Psoas muscle (tissue), 8 donors: ENCODE measurements around the gene DEUP1. TPM values are rescaled to one million over a fixed set of nuclear protein-coding genes. Genes with fewer than 3 reads are reported as not detected.

Experiments
- ATAC-seq, 4 donors: fragments of 200-7000 bp; cut with Tn5 transposase; one replicate each; pipeline ENCODE4 v1.9.1; 2020; ENCODE audit warnings: moderate library complexity in 3 of 4, mild to moderate bottlenecking in 2 of 4
- DNase-seq, 2 donors: peaks; one replicate each; pipeline ENCODE4 v3.0.0-alpha.2; 2020
- H3K27ac ChIP-seq: fragments of 200-600 bp; one replicate; pipeline ENCODE4 v1.8.0; 2022
- H3K27me3 ChIP-seq, 3 donors: fragments of 200-600 bp in 1 of 3; one replicate each; pipeline versions ENCODE4 v1.6.1 to v1.8.0; 2013 to 2022; ENCODE audit warnings: low read length in 2 of 3, mild to moderate bottlenecking in 2 of 3, moderate library complexity in 1 of 3; ENCODE audit not compliant: insufficient read depth in 3 of 3
- H3K36me3 ChIP-seq, 2 donors: fragments of 200-600 bp in 1 of 2; one replicate each; pipeline versions ENCODE4 v1.6.1 to v1.8.0; 2013 to 2022; ENCODE audit warnings: low read depth in 1 of 2, mild to moderate bottlenecking in 1 of 2, moderate library complexity in 1 of 2; ENCODE audit not compliant: insufficient read depth in 1 of 2
- H3K4me1 ChIP-seq: fragments of 200-600 bp; one replicate; pipeline ENCODE4 v1.8.0; 2022
- H3K4me3 ChIP-seq: fragments of 200-600 bp; one replicate; pipeline ENCODE4 v1.8.0; 2022; ENCODE audit warnings: mild to moderate bottlenecking
- H3K9me3 ChIP-seq: fragments of 200-600 bp; one replicate; pipeline ENCODE4 v1.8.0; 2022
- CTCF ChIP-seq: fragments of 200-600 bp; IDR thresholded peaks from one replicate; pipeline ENCODE4 v1.8.0; 2022; ENCODE audit warnings: antibody characterized with exemption
- WGBS, 3 donors: extraction: QIAGEN DNeasy Blood & Tissue Kit; methylation state at CpG; one replicate each; pipeline versions ENCODE4 v1.1.6 to v1.1.7; 2013; 5-methylcytosine and 5-hydroxymethylcytosine counted together
- intact Hi-C, 2 donors: fragments of 100-400 bp; cut with DNase I; formaldehyde crosslinking; loops; one replicate each; pipeline versions ENCODE4 v1.11.0 to v1.14.2; 2022
- long read RNA-seq, 2 donors: library from polyadenylated mRNA; unstranded; transcript quantifications; one replicate each; pipeline ENCODE4 v2.0.0, GENCODE V29; 2021
- polyA plus RNA-seq, 3 donors: library from polyadenylated mRNA; stranded (reverse); fragments of 200-250 nt; gene quantifications; one replicate each; pipeline ENCODE4 v1.2.3, GENCODE V29; 2013
- total RNA-seq, 4 donors: library from RNA; stranded (reverse); fragmentation: NEBNext Ultra II Directional in 2 of 4; extraction: Animal tissue kit (Norgen Biotek cat#: 25700) in 2 of 4; gene quantifications; one replicate each; pipeline versions ENCODE4 v1.2.1 to v1.2.4, GENCODE V29; 2021 to 2023
- donor health status: healthy with polysubstance abuse.
- donor health status: DM: no; HTN: no; CAD: no; lungs with moderate emphysema.
- donor health status: Bipolar disorder and iron deficiency.
- donor health status: healthy.
- donor health status: DM: yes; HTN: yes; CAD: no.
- donor health status: DM: no; HTN: no; CAD: no.
- donor health status: DM: no; HTN: no; CAD: no.
- donor health status: DM: yes; HTN: yes; CAD: no.

Gene DEUP1
- total RNA-seq (not detected), polyA plus RNA-seq (not detected)
- long read RNA-seq, donor 1: 0 reads
- long read RNA-seq, donor 2: 0 reads

- peak within 1 kb of the TSS; percentile 36 for H3K4me3 ChIP-seq
- ATAC-seq (no peak), DNase-seq (peak; percentile 45 to 52)
- 3 to 4% (median 3%) methylated on average over 31 to 72 of the region's 73 CpGs for WGBS, 3 donors
- no peaks in the 10 kb centered on the region for H3K9me3 ChIP-seq
- peaks cover 3 to 41% (median 7%) of the 10 kb centered on the region in 3 donors for H3K27me3 ChIP-seq
- no peaks in the 10 kb centered on the region for H3K4me1 ChIP-seq
- H3K27ac ChIP-seq: no peak within 1 kb of the TSS
- no peaks in the 10 kb centered on the region for H3K36me3 ChIP-seq
- intact Hi-C loops: no loop called here
- TF ChIP-seq CTCF: no peak
These were observed at the start of gene DEUP1 for GRCh38 chr11:93330446-93330984. Gene DEUP1, plus strand, starts transcription at chr11:93330742. Its CDS starts 1,518 bp downstream, at chr11:93332260.

- intact Hi-C loops: no loop called here
- Histone ChIP-seq H3K27me3 (peaks cover 0 to 2% (median 0%) of the 10 kb centered on the region in 3 donors), H3K9me3 (no peaks in the 10 kb centered on the region), H3K27ac (no peak overlapping the region), H3K36me3 (no peaks in the 10 kb centered on the region), H3K4me3 (no peak overlapping the region), H3K4me1 (no peaks in the 10 kb centered on the region)
- ATAC-seq (no peak), DNase-seq (no peak)
- no peak for TF ChIP-seq CTCF
- 36 to 80% (median 62%) methylated on average over 2 of the region's 2 CpGs for WGBS, 3 donors
These were observed 45.1 kb upstream of the DEUP1 start for GRCh38 chr11:93285430-93285829.

- intact Hi-C loops: no loop called here
- Histone ChIP-seq H3K4me3 (no peak overlapping the region), H3K27ac (no peak overlapping the region), H3K27me3 (peaks cover 0 to 2% (median 0%) of the 10 kb centered on the region in 3 donors), H3K9me3 (no peaks in the 10 kb centered on the region), H3K4me1 (no peaks in the 10 kb centered on the region), H3K36me3 (no peaks in the 10 kb centered on the region)
- ATAC-seq (no peak), DNase-seq (no peak)
- WGBS, 3 donors: 86 to 92% (median 89%) methylated on average over 2 of the region's 2 CpGs
- no peak for TF ChIP-seq CTCF
These were observed 43.1 kb upstream of the DEUP1 start for GRCh38 chr11:93287434-93287833.

GRCh38 chr11:93288079-93288478, 42.5 kb upstream of the DEUP1 start:
- ATAC-seq: no peak
- Histone ChIP-seq H3K9me3 (no peaks in the 10 kb centered on the region), H3K27me3 (peaks cover 0 to 2% (median 0%) of the 10 kb centered on the region in 3 donors), H3K27ac (no peak overlapping the region), H3K36me3 (no peaks in the 10 kb centered on the region), H3K4me3 (no peak overlapping the region), H3K4me1 (no peaks in the 10 kb centered on the region)
- WGBS, 3 donors: 77 to 85% (median 85%) methylated on average over 3 of the region's 3 CpGs
- TF ChIP-seq CTCF: no peak
- DNase-seq: no peak
- intact Hi-C loops: no loop called here

- intact Hi-C loops: no loop called here
- TF ChIP-seq CTCF: no peak
- H3K9me3 ChIP-seq: no peaks in the 10 kb centered on the region
- H3K27me3 ChIP-seq: peaks cover 0 to 2% (median 0%) of the 10 kb centered on the region in 3 donors
- H3K4me1 ChIP-seq: no peaks in the 10 kb centered on the region
- H3K4me3 ChIP-seq: no peak overlapping the region
- 72 to 94% (median 72%) methylated on average over 2 of the region's 2 CpGs for WGBS, 3 donors
- H3K36me3 ChIP-seq: no peaks in the 10 kb centered on the region
- no peak for ATAC-seq
- DNase-seq: no peak
- H3K27ac ChIP-seq: no peak overlapping the region
These were observed 41.8 kb upstream of the DEUP1 start for GRCh38 chr11:93288767-93289166.
